Measurements from ENCODE around the gene PAX5.

- TF ChIP-seq CTCF (IDR thresholded peaks at IDR 0.05), result no peak
- TF ChIP-seq EZH2 (IDR thresholded peaks at IDR 0.05; ENCODE audit: borderline replicate concordance, insufficient read depth, low read depth, low read length, poor library complexity, severe bottlenecking), result no peak
Measured at GRCh38 chr9:36988848-36989247, 45.2 kb downstream of the PAX5 start.

Data from B cell (primary cell).